PFSK-1 (cell line): Measurements from ENCODE around the gene ULK3.

Experiments used
- FOXP2 ChIP-seq: optimal IDR thresholded peaks from 2 replicates; pipeline ENCODE3; 2011; ENCODE audit warnings: borderline replicate concordance, control low read depth, inconsistent platforms; ENCODE audit not compliant: insufficient read depth; ENCODE audit errors: extremely low read length, extremely low read depth
- POLR2AphosphoS5 ChIP-seq: IDR thresholded peaks from 2 replicates; pipeline ENCODE4 v1.6.1; 2012; ENCODE audit warnings: low read depth, mild to moderate bottlenecking, control low read depth, low read length, moderate library complexity
- SIN3A ChIP-seq: IDR thresholded peaks from 2 replicates; pipeline ENCODE4 v1.6.1; 2012; ENCODE audit warnings: mild to moderate bottlenecking, low read length, moderate library complexity, borderline replicate concordance; ENCODE audit not compliant: insufficient read depth
- TAF1 ChIP-seq: IDR thresholded peaks from 2 replicates; pipeline ENCODE4 v1.6.1; 2012; ENCODE audit warnings: low read length, control low read depth, borderline replicate concordance; ENCODE audit not compliant: insufficient read depth
- TF ChIP-seq, protein P1 (sequence below), 2 experiments: IDR thresholded peaks; 2 replicates each; pipeline versions ENCODE4 v1.6.1 to v1.8.0; 2011 to 2012; ENCODE audit warnings: low read depth in 2 of 2, low read length in 2 of 2, control low read depth in 1 of 2, inconsistent platforms in 1 of 2, mild to moderate bottlenecking in 1 of 2, moderate library complexity in 1 of 2; ENCODE audit not compliant: insufficient read depth in 1 of 2

DNA sequence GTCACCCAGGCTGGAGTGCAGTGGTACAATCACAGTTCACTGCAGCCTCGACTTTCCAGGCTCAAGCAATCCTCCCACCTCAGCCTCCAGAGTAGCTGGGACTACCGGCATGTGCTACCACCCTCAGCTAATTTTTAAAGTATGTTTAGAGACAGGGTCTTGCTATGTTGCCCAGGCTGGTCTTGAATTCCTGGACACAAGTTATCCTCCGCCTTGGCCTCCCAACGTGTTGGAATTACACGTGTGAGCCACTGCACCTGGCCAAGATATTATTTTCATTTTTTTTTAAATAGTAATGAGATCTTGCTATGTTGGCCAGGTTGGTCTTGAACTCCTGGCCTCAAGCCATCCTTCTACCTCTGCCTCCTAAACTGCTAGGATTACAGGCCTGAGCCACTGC is 42.5 kb upstream of the ULK3 start:
- TF ChIP-seq SIN3A (no peak), POLR2AphosphoS5 (no peak), TAF1 (no peak), FOXP2 (no peak)
- TF ChIP-seq, protein P1, sequence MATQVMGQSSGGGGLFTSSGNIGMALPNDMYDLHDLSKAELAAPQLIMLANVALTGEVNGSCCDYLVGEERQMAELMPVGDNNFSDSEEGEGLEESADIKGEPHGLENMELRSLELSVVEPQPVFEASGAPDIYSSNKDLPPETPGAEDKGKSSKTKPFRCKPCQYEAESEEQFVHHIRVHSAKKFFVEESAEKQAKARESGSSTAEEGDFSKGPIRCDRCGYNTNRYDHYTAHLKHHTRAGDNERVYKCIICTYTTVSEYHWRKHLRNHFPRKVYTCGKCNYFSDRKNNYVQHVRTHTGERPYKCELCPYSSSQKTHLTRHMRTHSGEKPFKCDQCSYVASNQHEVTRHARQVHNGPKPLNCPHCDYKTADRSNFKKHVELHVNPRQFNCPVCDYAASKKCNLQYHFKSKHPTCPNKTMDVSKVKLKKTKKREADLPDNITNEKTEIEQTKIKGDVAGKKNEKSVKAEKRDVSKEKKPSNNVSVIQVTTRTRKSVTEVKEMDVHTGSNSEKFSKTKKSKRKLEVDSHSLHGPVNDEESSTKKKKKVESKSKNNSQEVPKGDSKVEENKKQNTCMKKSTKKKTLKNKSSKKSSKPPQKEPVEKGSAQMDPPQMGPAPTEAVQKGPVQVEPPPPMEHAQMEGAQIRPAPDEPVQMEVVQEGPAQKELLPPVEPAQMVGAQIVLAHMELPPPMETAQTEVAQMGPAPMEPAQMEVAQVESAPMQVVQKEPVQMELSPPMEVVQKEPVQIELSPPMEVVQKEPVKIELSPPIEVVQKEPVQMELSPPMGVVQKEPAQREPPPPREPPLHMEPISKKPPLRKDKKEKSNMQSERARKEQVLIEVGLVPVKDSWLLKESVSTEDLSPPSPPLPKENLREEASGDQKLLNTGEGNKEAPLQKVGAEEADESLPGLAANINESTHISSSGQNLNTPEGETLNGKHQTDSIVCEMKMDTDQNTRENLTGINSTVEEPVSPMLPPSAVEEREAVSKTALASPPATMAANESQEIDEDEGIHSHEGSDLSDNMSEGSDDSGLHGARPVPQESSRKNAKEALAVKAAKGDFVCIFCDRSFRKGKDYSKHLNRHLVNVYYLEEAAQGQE (IDR thresholded peaks at IDR 0.05; ENCODE audit: insufficient read depth in 1 of 2, low read depth in 2 of 2, low read length in 2 of 2), result no peak
